ENCODE results near the gene LAMA3.

LAMA3 gene

GRCh38 chr18:23953984-23954383 lies 264.7 kb downstream of the LAMA3 start:
- no CpG with 5 or more reads among the region's 2 CpGs for WGBS, 2 donors (ENCODE audit: extremely low coverage in 2 of 2, insufficient read length in 2 of 2, insufficient replicate concordance in 1 of 2)

GRCh38 chr18:23956483-23956882 lies 267.2 kb downstream of the LAMA3 start:
- Histone ChIP-seq H3K27me3 (ENCODE audit: control insufficient read depth in 3 of 3, insufficient read depth in 3 of 3, low read depth in 1 of 3, low read length in 3 of 3) (peaks cover 0 to 19% (median 0%) of the 10 kb centered on the region in 3 experiments), H3K36me3 (replicated peaks in 1 of 2; ENCODE audit: control insufficient read depth in 2 of 2, insufficient read depth in 2 of 2, low read length in 2 of 2) (no peaks in the 10 kb centered on the region), H3K4me3 (ENCODE audit: low read length in 2 of 2) (no peak overlapping the region), H3K4me1 (ENCODE audit: control insufficient read depth in 2 of 2, insufficient read depth in 1 of 2, low read depth in 1 of 2, low read length in 2 of 2) (peaks cover 0 to 3% of the 10 kb centered on the region in 2 donors), H3K23ac (ENCODE audit: low read depth, low read length, poor library complexity) (no peak overlapping the region), H2AK5ac (ENCODE audit: low read depth, low read length) (no peak overlapping the region), H2AFZ (ENCODE audit: low read length) (no peak overlapping the region), H3K79me1 (ENCODE audit: low read depth, low read length) (no peaks in the 10 kb centered on the region), H4K91ac (ENCODE audit: low read depth, low read length, poor library complexity) (no peak overlapping the region), H2BK15ac (ENCODE audit: low read length) (no peak overlapping the region), H2BK120ac (ENCODE audit: low read depth, low read length) (no peak overlapping the region), H3K4ac (ENCODE audit: low read length) (no peak overlapping the region), H3K4me2 (ENCODE audit: insufficient read depth, low read length, poor library complexity, severe bottlenecking) (no peak overlapping the region), H3K18ac (ENCODE audit: low read length) (no peak overlapping the region), H2BK5ac (ENCODE audit: low read length) (no peak overlapping the region), H3K9me3 (replicated peaks in 1 of 2; ENCODE audit: control insufficient read depth in 2 of 2, insufficient read depth in 1 of 2, low read depth in 1 of 2, low read length in 2 of 2) (no peaks in the 10 kb centered on the region), H3K27ac (replicated peaks; ENCODE audit: low read length) (no peak overlapping the region), H3K9ac (ENCODE audit: low read depth, low read length, poor library complexity) (no peak overlapping the region), H4K8ac (ENCODE audit: low read depth, low read length) (no peak overlapping the region), H3K14ac (ENCODE audit: low read length) (no peak overlapping the region), H2BK12ac (ENCODE audit: low read length) (no peak overlapping the region)
- DNase-seq (ENCODE audit: low spot score), result no peak
- no CpG with 5 or more reads among the region's 5 CpGs for WGBS, 2 donors (ENCODE audit: extremely low coverage in 2 of 2, insufficient read length in 2 of 2, insufficient replicate concordance in 1 of 2)

More at GRCh38 chr18:23953984-23954383, 264.7 kb downstream of the LAMA3 start:
- H3K9ac ChIP-seq (ENCODE audit: low read depth, low read length, poor library complexity), result no peak overlapping the region
- no peak overlapping the region for H3K4ac ChIP-seq (ENCODE audit: low read length)
- no peak overlapping the region for H3K18ac ChIP-seq (ENCODE audit: low read length)
- H2BK120ac ChIP-seq (ENCODE audit: low read depth, low read length), result no peak overlapping the region
- no peak overlapping the region for H2AK5ac ChIP-seq (ENCODE audit: low read depth, low read length)
- no peak overlapping the region for H3K4me2 ChIP-seq (ENCODE audit: insufficient read depth, low read length, poor library complexity, severe bottlenecking)
- H4K91ac ChIP-seq (ENCODE audit: low read depth, low read length, poor library complexity), result no peak overlapping the region
- H3K9me3 ChIP-seq (replicated peaks in 1 of 2; ENCODE audit: control insufficient read depth in 2 of 2, insufficient read depth in 1 of 2, low read depth in 1 of 2, low read length in 2 of 2), result no peaks in the 10 kb centered on the region
- H3K27me3 ChIP-seq (ENCODE audit: control insufficient read depth in 3 of 3, insufficient read depth in 3 of 3, low read depth in 1 of 3, low read length in 3 of 3), result peaks cover 0 to 27% (median 0%) of the 10 kb centered on the region in 3 experiments
- H3K4me3 ChIP-seq (ENCODE audit: low read length in 2 of 2), result no peak overlapping the region
- no peak overlapping the region for H2BK12ac ChIP-seq (ENCODE audit: low read length)
- no peak overlapping the region for H2AFZ ChIP-seq (ENCODE audit: low read length)
- no peak overlapping the region for H3K14ac ChIP-seq (ENCODE audit: low read length)
- H3K36me3 ChIP-seq (replicated peaks in 1 of 2; ENCODE audit: control insufficient read depth in 2 of 2, insufficient read depth in 2 of 2, low read length in 2 of 2), result no peaks in the 10 kb centered on the region
- H3K27ac ChIP-seq (replicated peaks; ENCODE audit: low read length), result no peak overlapping the region
- no peak overlapping the region for H2BK5ac ChIP-seq (ENCODE audit: low read length)
- H3K4me1 ChIP-seq (ENCODE audit: control insufficient read depth in 2 of 2, insufficient read depth in 1 of 2, low read depth in 1 of 2, low read length in 2 of 2), result peaks cover 2 to 13% of the 10 kb centered on the region in 2 donors
- no peaks in the 10 kb centered on the region for H3K79me1 ChIP-seq (ENCODE audit: low read depth, low read length)
- H2BK15ac ChIP-seq (ENCODE audit: low read length), result no peak overlapping the region
- H3K23ac ChIP-seq (ENCODE audit: low read depth, low read length, poor library complexity), result no peak overlapping the region
- DNase-seq (ENCODE audit: low spot score), result no peak
- H4K8ac ChIP-seq (ENCODE audit: low read depth, low read length), result no peak overlapping the region

- DNase-seq (ENCODE audit: low spot score), result no peak
- H3K9ac ChIP-seq (ENCODE audit: low read depth, low read length, poor library complexity), result no peak overlapping the region
- no peak overlapping the region for H2BK15ac ChIP-seq (ENCODE audit: low read length)
- no peaks in the 10 kb centered on the region for H3K79me1 ChIP-seq (ENCODE audit: low read depth, low read length)
- no peak overlapping the region for H3K4me3 ChIP-seq (ENCODE audit: low read length in 2 of 2)
- peak overlapping the region; percentile 24 for H3K18ac ChIP-seq (ENCODE audit: low read length)
- no peak overlapping the region for H2AK5ac ChIP-seq (ENCODE audit: low read depth, low read length)
- no peak overlapping the region for H2BK5ac ChIP-seq (ENCODE audit: low read length)
- H2BK12ac ChIP-seq (ENCODE audit: low read length), result no peak overlapping the region
- H4K8ac ChIP-seq (ENCODE audit: low read depth, low read length), result no peak overlapping the region
- H3K36me3 ChIP-seq (replicated peaks in 1 of 2; ENCODE audit: control insufficient read depth in 2 of 2, insufficient read depth in 2 of 2, low read length in 2 of 2), result no peaks in the 10 kb centered on the region
- H4K91ac ChIP-seq (ENCODE audit: low read depth, low read length, poor library complexity), result no peak overlapping the region
- peaks cover 0 to 2% of the 10 kb centered on the region in 2 donors for H3K4me1 ChIP-seq (ENCODE audit: control insufficient read depth in 2 of 2, insufficient read depth in 1 of 2, low read depth in 1 of 2, low read length in 2 of 2)
- H3K4me2 ChIP-seq (ENCODE audit: insufficient read depth, low read length, poor library complexity, severe bottlenecking), result no peak overlapping the region
- H3K27ac ChIP-seq (replicated peaks; ENCODE audit: low read length), result no peak overlapping the region
- H3K27me3 ChIP-seq (ENCODE audit: control insufficient read depth in 3 of 3, insufficient read depth in 3 of 3, low read depth in 1 of 3, low read length in 3 of 3), result peaks cover 0 to 19% (median 0%) of the 10 kb centered on the region in 3 experiments
- no peak overlapping the region for H3K23ac ChIP-seq (ENCODE audit: low read depth, low read length, poor library complexity)
- H2AFZ ChIP-seq (ENCODE audit: low read length), result no peak overlapping the region
- H3K14ac ChIP-seq (ENCODE audit: low read length), result no peak overlapping the region
- H3K4ac ChIP-seq (ENCODE audit: low read length), result no peak overlapping the region
- WGBS, 2 donors (ENCODE audit: extremely low coverage in 2 of 2, insufficient read length in 2 of 2, insufficient replicate concordance in 1 of 2), result no CpG with 5 or more reads among the region's 10 CpGs
- no peak overlapping the region for H2BK120ac ChIP-seq (ENCODE audit: low read depth, low read length)
- no peaks in the 10 kb centered on the region for H3K9me3 ChIP-seq (replicated peaks in 1 of 2; ENCODE audit: control insufficient read depth in 2 of 2, insufficient read depth in 1 of 2, low read depth in 1 of 2, low read length in 2 of 2)
Observed at GRCh38 chr18:23958036-23958435, 268.8 kb downstream of the LAMA3 start.

- Histone ChIP-seq H2AK5ac (ENCODE audit: low read depth, low read length) (no peak overlapping the region), H3K14ac (ENCODE audit: low read length) (no peak overlapping the region), H2BK120ac (ENCODE audit: low read depth, low read length) (no peak overlapping the region), H2BK12ac (ENCODE audit: low read length) (no peak overlapping the region), H3K4me2 (ENCODE audit: insufficient read depth, low read length, poor library complexity, severe bottlenecking) (no peak overlapping the region), H3K4me1 (ENCODE audit: control insufficient read depth in 2 of 2, insufficient read depth in 1 of 2, low read depth in 1 of 2, low read length in 2 of 2) (peaks cover 0 to 2% of the 10 kb centered on the region in 2 donors), H3K79me1 (ENCODE audit: low read depth, low read length) (no peaks in the 10 kb centered on the region), H2AFZ (ENCODE audit: low read length) (peak overlapping the region; percentile 80), H3K9me3 (replicated peaks in 1 of 2; ENCODE audit: control insufficient read depth in 2 of 2, insufficient read depth in 1 of 2, low read depth in 1 of 2, low read length in 2 of 2) (no peaks in the 10 kb centered on the region), H3K4ac (ENCODE audit: low read length) (no peak overlapping the region), H2BK15ac (ENCODE audit: low read length) (no peak overlapping the region), H3K27ac (replicated peaks; ENCODE audit: low read length) (no peak overlapping the region), H3K23ac (ENCODE audit: low read depth, low read length, poor library complexity) (no peak overlapping the region), H3K4me3 (ENCODE audit: low read length in 2 of 2) (no peak overlapping the region), H3K27me3 (ENCODE audit: control insufficient read depth in 3 of 3, insufficient read depth in 3 of 3, low read depth in 1 of 3, low read length in 3 of 3) (peaks cover 0 to 9% (median 0%) of the 10 kb centered on the region in 3 experiments), H2BK5ac (ENCODE audit: low read length) (no peak overlapping the region), H3K18ac (ENCODE audit: low read length) (no peak overlapping the region), H3K9ac (ENCODE audit: low read depth, low read length, poor library complexity) (no peak overlapping the region), H4K8ac (ENCODE audit: low read depth, low read length) (no peak overlapping the region), H4K91ac (ENCODE audit: low read depth, low read length, poor library complexity) (no peak overlapping the region), H3K36me3 (replicated peaks in 1 of 2; ENCODE audit: control insufficient read depth in 2 of 2, insufficient read depth in 2 of 2, low read length in 2 of 2) (no peaks in the 10 kb centered on the region)
- DNase-seq (ENCODE audit: low spot score), result no peak
- no CpG with 5 or more reads among the region's 3 CpGs for WGBS, 2 donors (ENCODE audit: extremely low coverage in 2 of 2, insufficient read length in 2 of 2, insufficient replicate concordance in 1 of 2)
Observed at GRCh38 chr18:23963443-23964165, 274.4 kb downstream of the LAMA3 start.

Data from neuronal stem cell (in vitro differentiated cells).